Measurements from ENCODE around the gene PRDM16. TPM values are rescaled to one million over a fixed set of nuclear protein-coding genes. Genes with fewer than 3 reads are reported as not detected.
A peak's percentile ranks its signal among the peaks of the same experiment; 100 is the strongest.

PRDM16 gene
- total RNA-seq, 1 donor from 2014 or later, result 12.8 TPM

GRCh38 chr1:3217979-3218679 lies 149.1 kb downstream of the PRDM16 start:
- DNase-seq (ENCODE audit: missing footprints) (no peak), ATAC-seq (no peak)
- intact Hi-C loops (cut with DNase I), result no loop called here

- peak; percentile 86 for ATAC-seq
- intact Hi-C loops (cut with DNase I), result no loop called here
Observed at GRCh38 chr1:3219005-3219790, 150.2 kb downstream of the PRDM16 start.

GRCh38 chr1:3219791-3220467 lies 150.9 kb downstream of the PRDM16 start:
- DNase-seq (ENCODE audit: missing footprints) (no peak), ATAC-seq (peak; percentile 4)
- intact Hi-C loops (cut with DNase I), result no loop called here

More at GRCh38 chr1:3219005-3219790, 150.2 kb downstream of the PRDM16 start:
- peak; percentile 88 for DNase-seq (ENCODE audit: missing footprints)

GRCh38 chr1:3221112-3222041 lies 152.4 kb downstream of the PRDM16 start:
- intact Hi-C loops (cut with DNase I), result no loop called here
- ATAC-seq (no peak), DNase-seq (ENCODE audit: missing footprints) (no peak)

- no peak for ATAC-seq
- DNase-seq (ENCODE audit: missing footprints), result no peak
- intact Hi-C loops (cut with DNase I), result no loop called here
Observed at GRCh38 chr1:3222042-3222692, 153.2 kb downstream of the PRDM16 start.

GRCh38 chr1:3225661-3226060 lies 156.7 kb downstream of the PRDM16 start:
- DNase-seq (ENCODE audit: missing footprints), result no peak
- no peak for ATAC-seq
- intact Hi-C loops (cut with DNase I), result no loop called here

- no peak for ATAC-seq
- intact Hi-C loops (cut with DNase I), result no loop called here
- no peak for DNase-seq (ENCODE audit: missing footprints)
Observed at GRCh38 chr1:3226191-3226590, 157.2 kb downstream of the PRDM16 start.

GRCh38 chr1:3226701-3227350 lies 157.8 kb downstream of the PRDM16 start:
- intact Hi-C loops (cut with DNase I), result no loop called here
- ATAC-seq, result no peak
- no peak for DNase-seq (ENCODE audit: missing footprints)

- intact Hi-C loops (cut with DNase I), result no loop called here
- no peak for DNase-seq (ENCODE audit: missing footprints)
- ATAC-seq, result no peak
Observed at GRCh38 chr1:3227351-3227704, 158.3 kb downstream of the PRDM16 start.

- intact Hi-C loops (cut with DNase I), result no loop called here
- DNase-seq (ENCODE audit: missing footprints) (no peak), ATAC-seq (no peak)
Observed at GRCh38 chr1:3227893-3228292, 158.9 kb downstream of the PRDM16 start.

GRCh38 chr1:3229081-3229725 lies 160.2 kb downstream of the PRDM16 start:
- intact Hi-C loops (cut with DNase I), result no loop called here
- ATAC-seq (no peak), DNase-seq (ENCODE audit: missing footprints) (no peak)

- ATAC-seq (no peak), DNase-seq (ENCODE audit: missing footprints) (no peak)
- intact Hi-C loops (cut with DNase I), result no loop called here
Observed at GRCh38 chr1:3230553-3230952, 161.6 kb downstream of the PRDM16 start.

GRCh38 chr1:3231245-3231644 lies 162.2 kb downstream of the PRDM16 start:
- DNase-seq (ENCODE audit: missing footprints), result no peak
- intact Hi-C loops (cut with DNase I), result no loop called here
- no peak for ATAC-seq

GRCh38 chr1:3231826-3232225 lies 162.8 kb downstream of the PRDM16 start:
- intact Hi-C loops (cut with DNase I), result no loop called here
- DNase-seq (ENCODE audit: missing footprints) (peak; percentile 30), ATAC-seq (no peak)

- DNase-seq (ENCODE audit: missing footprints) (peak; percentile 33), ATAC-seq (no peak)
- intact Hi-C loops (cut with DNase I), result no loop called here
Observed at GRCh38 chr1:3233031-3233430, 164.0 kb downstream of the PRDM16 start.

GRCh38 chr1:3233551-3233950 lies 164.5 kb downstream of the PRDM16 start:
- DNase-seq (ENCODE audit: missing footprints) (no peak), ATAC-seq (no peak)
- intact Hi-C loops (cut with DNase I), result no loop called here

GRCh38 chr1:3234281-3234680 lies 165.3 kb downstream of the PRDM16 start:
- intact Hi-C loops (cut with DNase I), result no loop called here
- ATAC-seq (no peak), DNase-seq (ENCODE audit: missing footprints) (no peak)
